GM18907 (cell line): Measurements from ENCODE around the gene PTDSS2.

Source experiments
- ATAC-seq: cut with Tn5 transposase; IDR thresholded peaks from one replicate; pipeline ENCODE4 v1.9.1; 2021; ENCODE audit warnings: mild to moderate bottlenecking, moderate library complexity; ENCODE audit not compliant: unreplicated experiment

The PTDSS2 gene

GRCh38 chr11:538431-539051, 88.5 kb downstream of the PTDSS2 start:
- no peak for ATAC-seq

GRCh38 chr11:539971-540481, 89.9 kb downstream of the PTDSS2 start:
- ATAC-seq: no peak
